ENCODE data around the gene TLCD3B.

Gene TLCD3B

DNA sequence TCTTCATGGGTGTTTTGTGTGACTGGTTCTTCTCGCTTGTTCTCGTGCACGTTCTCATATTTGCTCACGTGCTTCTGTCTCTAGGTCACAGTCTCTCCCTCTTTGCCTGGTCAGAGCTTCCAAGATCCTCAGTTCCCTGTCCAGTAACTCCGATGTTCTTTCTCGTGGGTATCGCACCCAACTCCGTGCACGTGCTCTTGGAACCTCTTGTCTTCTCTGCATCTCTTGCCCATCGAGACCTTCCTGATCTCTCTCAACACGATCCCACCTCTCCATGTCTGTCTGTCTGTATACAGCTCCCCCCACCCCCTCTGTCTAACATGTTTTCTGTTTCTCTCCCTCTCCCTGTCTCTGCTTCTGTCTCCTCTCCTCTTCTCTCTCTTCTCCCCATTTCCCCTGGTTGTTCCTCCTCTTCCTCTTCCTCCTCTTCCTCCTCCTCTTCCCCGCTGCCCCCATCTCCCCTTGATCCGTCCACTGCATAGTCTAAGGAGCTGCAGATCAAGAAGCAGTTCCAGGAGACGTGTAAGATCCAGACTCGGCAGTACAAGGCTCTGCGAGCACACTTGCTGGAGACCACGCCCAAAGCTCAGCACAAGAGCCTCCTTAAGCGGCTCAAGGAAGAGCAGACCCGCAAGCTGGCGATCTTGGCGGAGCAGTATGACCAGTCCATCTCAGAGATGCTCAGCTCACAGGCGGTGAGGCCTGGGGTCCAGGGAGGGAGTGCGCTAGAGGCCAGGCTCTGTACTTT lies 41.8 kb downstream of the TLCD3B start:
- Histone ChIP-seq H3K4me2 (ENCODE audit: low read length) (no peak overlapping the region), H3K79me2 (ENCODE audit: control insufficient read depth, low read length) (peaks cover 5% of the 10 kb centered on the region; the same call in 1 of the 2 replicates), H3F3A (ENCODE audit: control insufficient read depth, insufficient read depth) (peaks cover 3% of the 10 kb centered on the region), H4K20me1 (ENCODE audit: control insufficient read depth, insufficient read depth, low read depth, low read length) (no peaks in the 10 kb centered on the region), H3K4me1 (ENCODE audit: control insufficient read depth, low read length) (peaks cover 10% of the 10 kb centered on the region), H3K27me3 (ENCODE audit: control insufficient read depth, low read length) (no peaks in the 10 kb centered on the region), H3K9me3 (ENCODE audit: control insufficient read depth, insufficient read depth, low read length) (no peaks in the 10 kb centered on the region), H3K36me3 (ENCODE audit: control insufficient read depth, low read length) (peaks cover 95% of the 10 kb centered on the region), H3K27ac (ENCODE audit: low read depth, low read length) (no peak overlapping the region), H3K9me2 (replicated peaks; ENCODE audit: control insufficient read depth, low read length) (no peaks in the 10 kb centered on the region), H3K4me3 (ENCODE audit: low read length) (no peak overlapping the region)
- no peak for TF ChIP-seq EZH2phosphoT487 (IDR thresholded peaks at IDR 0.05; ENCODE audit: borderline replicate concordance, low read length)
- TF ChIP-seq, protein P1, sequence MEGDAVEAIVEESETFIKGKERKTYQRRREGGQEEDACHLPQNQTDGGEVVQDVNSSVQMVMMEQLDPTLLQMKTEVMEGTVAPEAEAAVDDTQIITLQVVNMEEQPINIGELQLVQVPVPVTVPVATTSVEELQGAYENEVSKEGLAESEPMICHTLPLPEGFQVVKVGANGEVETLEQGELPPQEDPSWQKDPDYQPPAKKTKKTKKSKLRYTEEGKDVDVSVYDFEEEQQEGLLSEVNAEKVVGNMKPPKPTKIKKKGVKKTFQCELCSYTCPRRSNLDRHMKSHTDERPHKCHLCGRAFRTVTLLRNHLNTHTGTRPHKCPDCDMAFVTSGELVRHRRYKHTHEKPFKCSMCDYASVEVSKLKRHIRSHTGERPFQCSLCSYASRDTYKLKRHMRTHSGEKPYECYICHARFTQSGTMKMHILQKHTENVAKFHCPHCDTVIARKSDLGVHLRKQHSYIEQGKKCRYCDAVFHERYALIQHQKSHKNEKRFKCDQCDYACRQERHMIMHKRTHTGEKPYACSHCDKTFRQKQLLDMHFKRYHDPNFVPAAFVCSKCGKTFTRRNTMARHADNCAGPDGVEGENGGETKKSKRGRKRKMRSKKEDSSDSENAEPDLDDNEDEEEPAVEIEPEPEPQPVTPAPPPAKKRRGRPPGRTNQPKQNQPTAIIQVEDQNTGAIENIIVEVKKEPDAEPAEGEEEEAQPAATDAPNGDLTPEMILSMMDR (IDR thresholded peaks at IDR 0.05; ENCODE audit: low read depth, low read length, poor library complexity, severe bottlenecking), result no peak

DNA sequence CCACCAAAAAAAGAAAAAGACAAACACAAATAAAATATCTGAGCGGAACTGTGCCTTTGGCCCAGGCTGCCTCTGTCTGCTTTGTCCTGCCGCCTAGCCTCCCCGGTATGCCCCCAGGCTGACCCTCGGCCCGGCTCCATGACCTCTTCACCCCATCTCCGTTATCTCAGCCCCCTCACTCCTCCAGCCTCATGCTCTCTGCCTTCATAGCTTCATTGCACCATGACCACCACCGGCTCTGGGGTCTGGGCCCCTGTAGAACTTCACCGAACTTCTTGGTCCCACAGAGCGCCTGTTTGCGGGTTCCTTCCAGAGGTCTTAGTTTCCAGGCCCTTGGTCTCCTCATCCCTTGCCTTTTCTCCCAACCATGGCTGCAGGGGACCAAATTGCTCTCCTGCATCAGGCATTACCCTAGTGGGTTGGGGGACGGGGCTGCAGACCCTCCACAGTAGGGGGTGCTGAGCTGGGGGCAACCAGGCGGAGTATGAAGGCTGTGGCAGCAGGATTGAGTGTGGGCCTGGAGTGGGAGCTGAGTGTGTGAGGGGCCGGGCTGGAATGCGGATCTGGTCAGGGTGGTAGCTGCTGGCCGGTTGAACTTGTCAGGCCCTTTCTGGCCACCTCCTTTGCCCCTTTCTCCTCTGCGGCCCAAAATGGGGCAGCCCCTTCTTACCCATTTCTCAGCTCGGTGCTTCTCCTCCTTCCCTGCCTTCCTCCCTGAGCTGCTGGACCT lies 42.6 kb downstream of the TLCD3B start:
- TF ChIP-seq, protein P1 (IDR thresholded peaks at IDR 0.05; ENCODE audit: low read depth, low read length, poor library complexity, severe bottlenecking), result no peak
- TF ChIP-seq EZH2phosphoT487 (IDR thresholded peaks at IDR 0.05; ENCODE audit: borderline replicate concordance, low read length), result no peak
- H3K36me3 ChIP-seq (ENCODE audit: control insufficient read depth, low read length), result peaks cover 95% of the 10 kb centered on the region
- H3K4me1 ChIP-seq (ENCODE audit: control insufficient read depth, low read length), result peaks cover 2% of the 10 kb centered on the region; the same call in 1 of the 2 replicates

DNA sequence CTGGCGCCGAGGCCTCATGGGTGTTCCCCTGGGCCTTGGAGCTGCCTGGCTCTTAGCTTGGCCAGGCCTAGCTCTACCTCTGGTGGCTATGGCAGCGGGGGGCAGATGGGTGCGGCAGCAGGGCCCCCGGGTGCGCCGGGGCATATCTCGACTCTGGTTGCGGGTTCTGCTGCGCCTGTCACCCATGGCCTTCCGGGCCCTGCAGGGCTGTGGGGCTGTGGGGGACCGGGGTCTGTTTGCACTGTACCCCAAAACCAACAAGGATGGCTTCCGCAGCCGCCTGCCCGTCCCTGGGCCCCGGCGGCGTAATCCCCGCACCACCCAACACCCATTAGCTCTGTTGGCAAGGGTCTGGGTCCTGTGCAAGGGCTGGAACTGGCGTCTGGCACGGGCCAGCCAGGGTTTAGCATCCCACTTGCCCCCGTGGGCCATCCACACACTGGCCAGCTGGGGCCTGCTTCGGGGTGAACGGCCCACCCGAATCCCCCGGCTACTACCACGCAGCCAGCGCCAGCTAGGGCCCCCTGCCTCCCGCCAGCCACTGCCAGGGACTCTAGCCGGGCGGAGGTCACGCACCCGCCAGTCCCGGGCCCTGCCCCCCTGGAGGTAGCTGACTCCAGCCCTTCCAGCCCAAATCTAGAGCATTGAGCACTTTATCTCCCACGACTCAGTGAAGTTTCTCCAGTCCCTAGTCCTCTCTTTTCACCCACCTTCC lies 43.5 kb downstream of the TLCD3B start:
- TF ChIP-seq EZH2phosphoT487 (IDR thresholded peaks at IDR 0.05; ENCODE audit: borderline replicate concordance, low read length), result no peak
- TF ChIP-seq, protein P1 (IDR thresholded peaks at IDR 0.05; ENCODE audit: low read depth, low read length, poor library complexity, severe bottlenecking), result no peak
- H3K79me2 ChIP-seq (ENCODE audit: control insufficient read depth, low read length), result no peaks in the 10 kb centered on the region; the same call in 1 of the 2 replicates
- no peaks in the 10 kb centered on the region for H3K27me3 ChIP-seq (ENCODE audit: control insufficient read depth, low read length)
- no peaks in the 10 kb centered on the region for H3K9me3 ChIP-seq (ENCODE audit: control insufficient read depth, insufficient read depth, low read length)
- H3K9me2 ChIP-seq (replicated peaks; ENCODE audit: control insufficient read depth, low read length), result no peaks in the 10 kb centered on the region
- peaks cover 96% of the 10 kb centered on the region for H3K36me3 ChIP-seq (ENCODE audit: control insufficient read depth, low read length)
- no peaks in the 10 kb centered on the region; the same call in 1 of the 2 replicates for H3F3A ChIP-seq (ENCODE audit: control insufficient read depth, insufficient read depth)
- H3K27ac ChIP-seq (ENCODE audit: low read depth, low read length), result no peak overlapping the region
- no peaks in the 10 kb centered on the region for H3K4me1 ChIP-seq (ENCODE audit: control insufficient read depth, low read length)
- no peak overlapping the region for H3K4me3 ChIP-seq (ENCODE audit: low read length)
- no peaks in the 10 kb centered on the region for H4K20me1 ChIP-seq (ENCODE audit: control insufficient read depth, insufficient read depth, low read depth, low read length)
- H3K4me2 ChIP-seq (ENCODE audit: low read length), result no peak overlapping the region

More for the DNA sequence above, 42.6 kb downstream of the TLCD3B start:
- H3K9me3 ChIP-seq (ENCODE audit: control insufficient read depth, insufficient read depth, low read length), result no peaks in the 10 kb centered on the region
- no peaks in the 10 kb centered on the region for H4K20me1 ChIP-seq (ENCODE audit: control insufficient read depth, insufficient read depth, low read depth, low read length)
- H3K79me2 ChIP-seq (ENCODE audit: control insufficient read depth, low read length), result no peaks in the 10 kb centered on the region; the same call in 1 of the 2 replicates
- no peak overlapping the region for H3K4me3 ChIP-seq (ENCODE audit: low read length)
- no peaks in the 10 kb centered on the region for H3K9me2 ChIP-seq (replicated peaks; ENCODE audit: control insufficient read depth, low read length)
- no peaks in the 10 kb centered on the region for H3K27me3 ChIP-seq (ENCODE audit: control insufficient read depth, low read length)
- H3F3A ChIP-seq (ENCODE audit: control insufficient read depth, insufficient read depth), result no peaks in the 10 kb centered on the region; the same call in 1 of the 2 replicates
- H3K27ac ChIP-seq (ENCODE audit: low read depth, low read length), result no peak overlapping the region
- no peak overlapping the region for H3K4me2 ChIP-seq (ENCODE audit: low read length)
